NCI-H1048 (cell line): ENCODE results near the gene MYH8.

Experiments
- DNase-seq: peaks from one replicate; lab custom pipeline; 2025; lab: John Stamatoyannopoulos, UW

The MYH8 gene

GRCh38 chr17:10380631-10381408 is 40.9 kb downstream of the MYH8 start:
- no peak for DNase-seq

DNA sequence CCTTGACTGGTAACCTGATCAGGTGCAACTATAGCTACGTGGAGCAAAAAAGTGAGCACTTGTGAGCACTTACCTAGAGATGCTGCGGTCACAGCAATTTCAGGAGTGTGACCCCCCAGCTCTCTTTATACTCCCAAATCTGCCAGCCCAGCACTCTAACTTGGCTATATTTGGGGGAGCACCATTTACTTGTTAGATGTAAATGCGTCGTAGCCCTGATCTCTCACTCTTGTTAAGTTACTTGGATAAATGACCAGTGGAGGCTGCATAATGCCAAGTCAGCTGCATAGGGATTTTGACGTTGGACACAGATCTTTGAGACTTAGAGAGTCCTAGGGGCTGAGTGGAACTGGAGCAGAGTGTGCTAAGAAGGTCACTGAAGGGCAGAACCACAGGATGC is 48.8 kb downstream of the MYH8 start, which contains the start of gene MYH13:
MYH13 (minus strand) TSS at position 101 of the 400 bp plus-strand sequence. CDS start 8,476 bp downstream, outside the sequence.
- no peak for DNase-seq

- DNase-seq: no peak
Observed at GRCh38 chr17:10370016-10370608, 51.6 kb downstream of the MYH8 start.

DNA sequence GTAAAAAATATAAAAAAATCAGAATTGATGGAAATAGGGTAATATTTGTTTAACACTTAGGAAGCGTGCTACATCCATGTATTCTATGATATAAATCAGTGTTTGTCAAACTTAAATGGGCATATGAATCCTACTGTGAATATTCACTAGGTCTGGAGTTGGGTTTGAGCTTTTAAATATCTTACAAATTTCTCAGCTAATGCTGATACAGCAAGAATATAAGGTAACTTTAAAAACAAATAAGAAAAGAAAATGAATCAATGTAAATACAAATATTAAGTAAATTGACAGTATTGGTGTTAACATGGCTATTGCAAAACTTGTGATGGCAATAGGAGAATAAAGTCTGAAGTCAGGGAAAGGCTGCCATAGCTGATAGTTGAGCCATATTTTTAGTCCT is 52.5 kb downstream of the MYH8 start:
- DNase-seq: no peak

DNA sequence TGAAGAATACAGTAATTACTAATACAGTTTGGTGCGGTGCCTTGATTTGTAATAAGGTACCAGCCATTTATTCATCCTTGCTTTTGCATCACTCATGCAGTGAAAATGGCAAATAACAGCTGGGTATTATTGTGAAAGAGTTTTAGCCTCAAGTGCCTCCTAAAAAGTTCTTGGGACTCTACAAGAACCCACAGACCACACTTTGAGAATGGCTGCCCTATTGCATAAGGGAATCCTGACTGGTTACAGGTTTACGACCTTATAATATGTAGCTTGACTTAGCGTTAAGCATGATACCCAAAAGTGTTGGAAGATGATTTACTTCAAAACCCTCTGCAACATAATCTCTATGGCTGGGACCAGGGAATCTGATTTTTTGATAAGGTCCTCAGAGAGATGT is 53.2 kb downstream of the MYH8 start:
- DNase-seq: no peak

DNA sequence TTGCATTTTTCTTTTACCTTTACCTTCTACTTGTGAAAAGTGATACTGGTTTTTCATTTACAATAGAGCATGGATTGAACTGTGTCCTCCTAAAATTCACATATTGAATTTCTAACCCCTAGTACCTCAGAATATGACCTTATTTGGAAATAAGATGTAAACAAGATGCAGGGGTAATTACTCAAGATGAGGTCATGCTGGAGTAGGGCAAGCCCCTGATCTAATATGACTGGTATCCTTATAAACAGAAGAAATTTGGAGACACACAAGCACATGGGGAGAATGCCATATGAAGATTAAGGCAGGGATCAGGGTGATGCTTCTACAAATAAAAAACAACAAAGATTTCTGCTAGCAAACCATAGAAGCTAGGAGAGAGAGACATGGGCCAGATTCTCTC is 61.2 kb downstream of the MYH8 start:
- no peak for DNase-seq

- DNase-seq: no peak
Observed at GRCh38 chr17:10357768-10358167, 64.0 kb downstream of the MYH8 start.

DNA sequence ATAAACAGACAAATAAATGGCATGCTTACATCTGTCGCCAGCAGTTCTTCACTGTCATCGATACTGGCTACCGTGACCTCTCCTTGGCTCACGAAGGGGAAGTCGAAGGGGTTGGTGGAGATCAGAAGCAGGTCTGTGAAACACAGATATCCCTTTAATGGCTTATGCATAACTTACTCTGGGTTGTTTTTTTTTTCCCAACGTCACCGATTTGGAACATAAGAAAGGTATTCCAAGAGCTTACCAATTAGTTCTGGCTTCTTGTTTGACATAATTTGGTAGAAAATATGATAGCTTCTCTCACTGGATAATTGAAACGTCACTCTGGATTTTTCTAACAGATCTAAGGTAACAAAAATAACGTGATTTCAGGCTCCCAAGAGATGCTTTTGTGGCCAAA is 67.1 kb downstream of the MYH8 start:
- DNase-seq: no peak

DNA sequence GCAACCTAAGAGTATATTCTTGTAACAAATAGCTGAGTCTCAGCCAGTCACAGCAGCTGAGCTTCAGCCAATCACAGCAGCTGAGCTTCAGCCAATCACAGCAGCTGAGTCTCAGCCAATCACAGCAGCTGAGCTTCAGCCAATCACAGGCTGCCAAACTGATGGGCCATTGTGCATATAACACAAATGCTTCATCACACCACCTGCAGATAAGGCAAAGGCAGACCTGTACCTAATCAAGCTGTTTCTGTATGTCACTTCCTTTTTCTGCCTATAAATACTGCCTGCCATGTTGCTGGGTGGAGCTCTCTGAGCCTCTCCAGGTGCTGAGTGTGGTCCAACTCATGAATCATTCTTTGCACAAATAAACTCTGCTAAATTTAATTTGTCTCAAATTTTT is 68.9 kb downstream of the MYH8 start:
- no peak for DNase-seq

- DNase-seq: no peak
Observed at GRCh38 chr17:10349403-10349802, 72.3 kb downstream of the MYH8 start.

- DNase-seq: no peak
Observed at GRCh38 chr17:10344816-10345215, 76.9 kb downstream of the MYH8 start.
